LNCaP clone FGC (cell line): Measurements from ENCODE around the gene HAUS5.

Source experiments
- DNase-seq: peaks from one replicate; pipeline ENCODE4 v3.0.0-alpha.2; 2011; ENCODE audit warnings: low read depth
- H3K4me3 ChIP-seq: 2 replicates; pipeline ENCODE4 v1.5.1; 2011; ENCODE audit warnings: mild to moderate bottlenecking, low read depth, low read length, control low read depth
- CTCF ChIP-seq: IDR thresholded peaks from 2 replicates; pipeline ENCODE4 v1.5.1; 2012; ENCODE audit warnings: mild to moderate bottlenecking; ENCODE audit not compliant: control insufficient read depth, insufficient read depth; ENCODE audit errors: extremely low read depth

Gene HAUS5

DNA sequence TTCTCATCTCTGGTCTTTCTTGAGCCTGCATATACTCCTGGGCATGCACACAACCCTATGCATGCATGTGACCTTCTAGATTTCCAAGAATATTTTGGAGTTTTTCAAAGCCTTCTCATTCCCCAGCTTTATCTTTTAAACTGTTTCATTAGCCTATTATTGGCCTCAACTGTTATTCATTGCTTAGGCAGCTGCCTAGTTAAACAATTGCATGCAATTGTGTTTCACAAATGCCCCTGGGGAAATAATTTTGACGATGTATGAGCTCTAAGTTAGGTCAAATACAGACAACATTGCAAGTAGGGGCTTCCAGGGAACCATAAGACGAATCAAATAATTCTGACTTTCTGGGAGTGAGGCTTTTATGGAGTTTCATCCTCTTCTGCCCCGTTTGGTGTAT, 51.4 kb downstream of the HAUS5 start:
- TF ChIP-seq CTCF: no peak
- H3K4me3 ChIP-seq: no peak overlapping the region
- no peak for DNase-seq

GRCh38 chr19:35665157-35665556, 52.6 kb downstream of the HAUS5 start:
- no peak for DNase-seq
- H3K4me3 ChIP-seq: no peak overlapping the region
- TF ChIP-seq CTCF: no peak

GRCh38 chr19:35665604-35666003, 53.1 kb downstream of the HAUS5 start:
- TF ChIP-seq CTCF: no peak
- no peak for DNase-seq
- H3K4me3 ChIP-seq: no peak overlapping the region

- DNase-seq: no peak
- no peak for TF ChIP-seq CTCF
- H3K4me3 ChIP-seq: no peak within 1 kb of the TSS
These were observed 53.8 kb downstream of the HAUS5 start, which contains the start of gene UPK1A for GRCh38 chr19:35666251-35666913. Gene UPK1A (plus strand): TSS chr19:35666517. CDS start chr19:35666813, 296 bp downstream.

GRCh38 chr19:35669566-35669965, 57.0 kb downstream of the HAUS5 start:
- no peak for DNase-seq
- H3K4me3 ChIP-seq: no peak overlapping the region
- TF ChIP-seq CTCF: no peak

DNA sequence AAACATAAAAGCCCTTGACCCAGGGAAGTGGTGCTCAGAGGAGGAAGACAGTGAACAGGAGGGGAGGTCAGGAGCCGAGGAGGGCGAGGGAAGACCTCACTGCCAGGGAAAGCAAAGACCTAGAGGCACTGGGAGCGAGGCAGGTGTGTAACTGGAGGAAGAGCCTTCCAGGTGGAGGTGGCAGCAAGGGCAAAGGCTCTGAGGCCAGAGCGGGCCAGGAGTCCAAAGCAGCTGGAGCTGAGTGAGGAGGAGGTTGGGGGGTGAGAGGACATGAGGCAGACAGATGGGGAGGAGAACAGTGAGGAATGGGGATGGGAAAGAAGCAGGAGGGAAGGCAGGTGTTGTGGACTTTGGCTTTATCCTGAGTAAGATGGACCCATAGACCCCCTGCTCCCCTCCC, 57.4 kb downstream of the HAUS5 start:
- H3K4me3 ChIP-seq: no peak overlapping the region
- DNase-seq: no peak
- TF ChIP-seq CTCF: no peak

- no peak for TF ChIP-seq CTCF
- DNase-seq: no peak
- H3K4me3 ChIP-seq: no peak overlapping the region
These were observed 58.2 kb downstream of the HAUS5 start for GRCh38 chr19:35670686-35671085.
